ENCODE measurements around the gene BMPR1B. TPM values are rescaled to one million over a fixed set of nuclear protein-coding genes. Genes with fewer than 3 reads are reported as not detected.

Gene BMPR1B
- total RNA-seq, 3 donors from 2014 or later (not counting 1 experiment from before 2014, with no cell fraction given), result 0.25 TPM; not detected in 2

DNA sequence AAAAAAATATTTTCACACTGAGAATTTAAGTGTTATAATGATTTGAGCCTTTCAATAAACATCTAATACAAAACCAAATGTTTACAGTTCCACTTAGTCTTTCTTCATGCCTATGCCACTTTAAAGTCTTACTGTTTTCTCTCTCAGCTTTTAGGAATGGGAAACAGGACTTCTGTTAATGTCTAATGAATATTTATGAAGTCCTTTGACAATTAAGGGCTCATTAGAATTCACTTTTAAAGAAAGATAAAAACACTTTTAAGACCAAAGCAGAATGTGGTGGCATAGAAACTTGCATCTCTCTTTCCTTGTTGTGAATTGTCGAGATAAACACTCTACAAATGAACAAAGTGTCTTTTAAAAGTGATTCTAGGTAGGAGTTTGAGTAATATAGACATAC is 315.9 kb downstream of the BMPR1B start:
- H3K27ac ChIP-seq (ENCODE audit: low read length), result no peak overlapping the region
- intact Hi-C loops (cut with micrococcal nuclease), result no loop called here
- ATAC-seq (no peak), DNase-seq (no peak)
- Mint-ChIP-seq H3K27me3 (ENCODE audit: low read depth in 2 of 2) (no peaks in the 10 kb centered on the region), H3K4me1 (peaks cover 15 to 16% of the 10 kb centered on the region in 2 donors), H3K9me3 (peaks cover 0 to 2% of the 10 kb centered on the region in 2 donors), H3K4me3 (no peak overlapping the region), H3K36me3 (no peaks in the 10 kb centered on the region), H3K27ac (no peak overlapping the region)
- no peaks in the 10 kb centered on the region for H3K4me1 ChIP-seq (ENCODE audit: control insufficient read depth, insufficient read depth, low read length)
- no peaks in the 10 kb centered on the region for H3K27me3 ChIP-seq (ENCODE audit: control insufficient read depth, insufficient read depth, low read length)
- H3K36me3 ChIP-seq (ENCODE audit: control insufficient read depth, insufficient read depth, low read length), result no peaks in the 10 kb centered on the region
- no CpG with 5 or more reads among the region's 1 CpG for WGBS (ENCODE audit: insufficient coverage)
- no peak overlapping the region for H3K4me3 ChIP-seq (ENCODE audit: low read length)
- H3K9me3 ChIP-seq (ENCODE audit: control insufficient read depth, insufficient read depth, low read length), result no peaks in the 10 kb centered on the region
- TF ChIP-seq, protein P1, sequence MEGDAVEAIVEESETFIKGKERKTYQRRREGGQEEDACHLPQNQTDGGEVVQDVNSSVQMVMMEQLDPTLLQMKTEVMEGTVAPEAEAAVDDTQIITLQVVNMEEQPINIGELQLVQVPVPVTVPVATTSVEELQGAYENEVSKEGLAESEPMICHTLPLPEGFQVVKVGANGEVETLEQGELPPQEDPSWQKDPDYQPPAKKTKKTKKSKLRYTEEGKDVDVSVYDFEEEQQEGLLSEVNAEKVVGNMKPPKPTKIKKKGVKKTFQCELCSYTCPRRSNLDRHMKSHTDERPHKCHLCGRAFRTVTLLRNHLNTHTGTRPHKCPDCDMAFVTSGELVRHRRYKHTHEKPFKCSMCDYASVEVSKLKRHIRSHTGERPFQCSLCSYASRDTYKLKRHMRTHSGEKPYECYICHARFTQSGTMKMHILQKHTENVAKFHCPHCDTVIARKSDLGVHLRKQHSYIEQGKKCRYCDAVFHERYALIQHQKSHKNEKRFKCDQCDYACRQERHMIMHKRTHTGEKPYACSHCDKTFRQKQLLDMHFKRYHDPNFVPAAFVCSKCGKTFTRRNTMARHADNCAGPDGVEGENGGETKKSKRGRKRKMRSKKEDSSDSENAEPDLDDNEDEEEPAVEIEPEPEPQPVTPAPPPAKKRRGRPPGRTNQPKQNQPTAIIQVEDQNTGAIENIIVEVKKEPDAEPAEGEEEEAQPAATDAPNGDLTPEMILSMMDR (IDR thresholded peaks at IDR 0.05), result no peak

DNA sequence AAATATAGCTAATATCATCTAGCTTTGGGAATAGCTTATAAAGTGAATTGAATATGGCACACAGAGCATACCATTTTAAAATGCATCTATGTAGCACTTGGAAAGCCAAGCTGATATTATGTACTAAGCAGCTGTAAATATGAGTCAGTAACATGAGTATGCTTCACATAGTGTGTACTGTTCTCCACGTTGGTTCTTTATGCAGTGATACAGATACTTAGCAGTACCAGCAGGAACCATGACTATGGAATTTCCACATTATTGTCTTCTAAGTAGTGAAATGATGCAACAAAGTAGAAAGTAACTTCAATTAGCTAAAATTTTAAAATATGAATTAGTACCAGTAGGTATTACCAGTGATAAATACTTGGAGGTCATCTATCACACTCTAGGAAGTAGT is 320.1 kb downstream of the BMPR1B start:
- Histone ChIP-seq H3K4me3 (ENCODE audit: low read length) (no peak overlapping the region), H3K27ac (ENCODE audit: low read length) (no peak overlapping the region), H3K4me1 (ENCODE audit: control insufficient read depth, insufficient read depth, low read length) (no peaks in the 10 kb centered on the region), H3K36me3 (ENCODE audit: control insufficient read depth, insufficient read depth, low read length) (no peaks in the 10 kb centered on the region), H3K27me3 (ENCODE audit: control insufficient read depth, insufficient read depth, low read length) (no peaks in the 10 kb centered on the region), H3K9me3 (ENCODE audit: control insufficient read depth, insufficient read depth, low read length) (no peaks in the 10 kb centered on the region)
- no peak for DNase-seq
- intact Hi-C loops (cut with micrococcal nuclease), result no loop called here
- H3K9me3 Mint-ChIP-seq, result no peaks in the 10 kb centered on the region
- H3K27ac Mint-ChIP-seq, result no peak overlapping the region
- H3K36me3 Mint-ChIP-seq, result no peaks in the 10 kb centered on the region
- TF ChIP-seq, protein P1 (IDR thresholded peaks at IDR 0.05), result no peak
- WGBS (ENCODE audit: insufficient coverage), result 100% methylated on average over 1 of the region's 1 CpG
- no peak overlapping the region for H3K4me3 Mint-ChIP-seq
- H3K27me3 Mint-ChIP-seq (ENCODE audit: low read depth in 2 of 2), result no peaks in the 10 kb centered on the region
- no peak for ATAC-seq
- H3K4me1 Mint-ChIP-seq, result no peaks in the 10 kb centered on the region

- no peak overlapping the region for H3K4me3 ChIP-seq (ENCODE audit: low read length)
- H3K4me3 Mint-ChIP-seq, result no peak overlapping the region
- TF ChIP-seq, protein P1 (IDR thresholded peaks at IDR 0.05), result no peak
- no peaks in the 10 kb centered on the region for H3K36me3 Mint-ChIP-seq
- no peak for DNase-seq
- H3K9me3 ChIP-seq (ENCODE audit: control insufficient read depth, insufficient read depth, low read length), result no peaks in the 10 kb centered on the region
- no peaks in the 10 kb centered on the region for H3K36me3 ChIP-seq (ENCODE audit: control insufficient read depth, insufficient read depth, low read length)
- no peaks in the 10 kb centered on the region for H3K9me3 Mint-ChIP-seq
- H3K4me1 ChIP-seq (ENCODE audit: control insufficient read depth, insufficient read depth, low read length), result no peaks in the 10 kb centered on the region
- no peak for ATAC-seq
- H3K27me3 ChIP-seq (ENCODE audit: control insufficient read depth, insufficient read depth, low read length), result no peaks in the 10 kb centered on the region
- no peak overlapping the region for H3K27ac Mint-ChIP-seq
- no peaks in the 10 kb centered on the region for H3K27me3 Mint-ChIP-seq (ENCODE audit: low read depth in 2 of 2)
- 96% methylated on average over 3 of the region's 3 CpGs for WGBS (ENCODE audit: insufficient coverage)
- H3K4me1 Mint-ChIP-seq, result peaks cover 9 to 11% of the 10 kb centered on the region in 2 donors
- intact Hi-C loops (cut with micrococcal nuclease), result no loop called here
- H3K27ac ChIP-seq (ENCODE audit: low read length), result no peak overlapping the region
Measured at GRCh38 chr4:95080969-95081368, 323.2 kb downstream of the BMPR1B start.

DNA sequence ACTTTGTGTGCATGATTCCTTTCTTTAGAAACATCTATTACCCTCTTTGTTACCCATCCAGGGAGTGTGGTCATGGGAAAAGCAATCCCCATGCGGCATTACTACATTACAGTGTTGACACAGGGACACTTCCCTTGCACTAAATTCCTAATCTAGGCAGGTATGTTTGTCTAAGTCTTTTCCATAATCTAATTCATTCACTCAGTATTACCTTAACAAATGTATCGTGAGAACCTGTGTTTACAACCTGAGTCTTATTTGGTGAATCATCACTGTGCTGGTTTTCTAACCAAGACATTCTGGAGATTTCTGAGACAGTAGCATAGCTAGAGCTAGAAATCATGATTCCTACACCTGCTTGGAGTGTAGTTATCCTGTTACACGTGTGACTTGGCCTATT is 326.8 kb downstream of the BMPR1B start:
- Mint-ChIP-seq H3K27me3 (ENCODE audit: low read depth in 2 of 2) (no peaks in the 10 kb centered on the region), H3K4me3 (no peak overlapping the region), H3K4me1 (peaks cover 9 to 11% of the 10 kb centered on the region in 2 donors), H3K27ac (no peak overlapping the region), H3K36me3 (no peaks in the 10 kb centered on the region), H3K9me3 (no peaks in the 10 kb centered on the region)
- WGBS (ENCODE audit: insufficient coverage), result 92% methylated on average over 3 of the region's 3 CpGs
- no peak for DNase-seq
- ATAC-seq, result no peak
- Histone ChIP-seq H3K27ac (ENCODE audit: low read length) (no peak overlapping the region), H3K4me3 (ENCODE audit: low read length) (no peak overlapping the region), H3K9me3 (ENCODE audit: control insufficient read depth, insufficient read depth, low read length) (no peaks in the 10 kb centered on the region), H3K27me3 (ENCODE audit: control insufficient read depth, insufficient read depth, low read length) (no peaks in the 10 kb centered on the region), H3K36me3 (ENCODE audit: control insufficient read depth, insufficient read depth, low read length) (no peaks in the 10 kb centered on the region), H3K4me1 (ENCODE audit: control insufficient read depth, insufficient read depth, low read length) (no peaks in the 10 kb centered on the region)
- intact Hi-C loops (cut with micrococcal nuclease), result no loop called here
- TF ChIP-seq, protein P1 (IDR thresholded peaks at IDR 0.05), result no peak

Measured in natural killer cell (primary cell).